GM12892 (cell line): Measurements from ENCODE around the gene PACS2.

Experiments used
- POLR2A ChIP-seq: IDR thresholded peaks from 2 replicates; pipeline ENCODE4 v1.6.1; 2011; ENCODE audit warnings: low read depth, low read length, control low read depth
- POLR2AphosphoS5 ChIP-seq: IDR thresholded peaks from 2 replicates; pipeline ENCODE4 v1.6.1; 2011; ENCODE audit warnings: low read depth, low read length, control low read depth
- TAF1 ChIP-seq: IDR thresholded peaks from 2 replicates; pipeline ENCODE4 v1.6.1; 2011; ENCODE audit warnings: low read depth, mild to moderate bottlenecking, control low read depth, low read length, borderline replicate concordance

DNA sequence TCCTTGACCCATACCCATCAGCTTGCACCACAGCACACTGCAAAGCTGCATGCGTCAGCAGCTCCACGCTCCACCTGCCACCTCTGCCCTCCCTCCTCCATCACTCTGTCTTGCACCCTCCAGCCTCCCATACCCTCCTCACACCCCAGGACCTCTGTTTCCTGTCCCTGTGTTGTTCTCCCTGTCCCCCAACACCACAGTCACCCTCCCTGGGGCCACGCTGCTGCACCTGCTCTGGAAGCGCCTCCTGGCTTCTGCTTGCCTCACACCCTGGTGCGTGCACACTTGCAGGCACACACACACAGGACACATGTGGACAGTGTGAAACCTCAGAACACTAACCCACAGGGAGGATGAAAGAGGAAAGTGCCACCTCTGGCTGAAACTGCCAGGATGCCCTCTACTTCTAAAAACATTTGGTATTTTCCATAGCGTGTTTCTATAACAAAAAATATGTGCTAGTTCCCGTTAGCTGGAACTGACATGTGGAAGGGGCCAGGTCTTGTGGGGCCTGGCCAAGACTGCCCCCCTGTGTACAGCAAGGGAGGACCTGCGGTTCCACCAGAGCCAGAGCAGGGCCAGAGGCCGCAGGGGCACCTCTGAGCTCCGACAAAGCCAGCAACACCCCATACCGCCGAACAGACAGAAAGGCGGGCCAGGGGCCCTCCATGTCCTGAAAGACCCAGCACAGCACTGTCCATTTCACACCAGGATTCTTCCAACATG is 23.8 kb upstream of the PACS2 start:
- TF ChIP-seq POLR2A (no peak), POLR2AphosphoS5 (no peak), TAF1 (no peak)
